NB4 (cell line): ENCODE results near the gene SLC24A4.

Source experiments
- CTCF ChIP-seq: IDR thresholded peaks from one replicate; pipeline ENCODE4 v1.5.1; 2012; ENCODE audit warnings: low read depth, low read length
- MAX ChIP-seq: IDR thresholded peaks from 2 replicates; pipeline ENCODE4 v1.6.1; 2011; ENCODE audit warnings: low read depth, low read length

GRCh38 chr14:92427096-92427495 lies 104.1 kb downstream of the SLC24A4 start:
- no peak for TF ChIP-seq CTCF
- TF ChIP-seq MAX, result no peak
